ENCODE results near the gene CDC5L.

CDC5L gene

DNA sequence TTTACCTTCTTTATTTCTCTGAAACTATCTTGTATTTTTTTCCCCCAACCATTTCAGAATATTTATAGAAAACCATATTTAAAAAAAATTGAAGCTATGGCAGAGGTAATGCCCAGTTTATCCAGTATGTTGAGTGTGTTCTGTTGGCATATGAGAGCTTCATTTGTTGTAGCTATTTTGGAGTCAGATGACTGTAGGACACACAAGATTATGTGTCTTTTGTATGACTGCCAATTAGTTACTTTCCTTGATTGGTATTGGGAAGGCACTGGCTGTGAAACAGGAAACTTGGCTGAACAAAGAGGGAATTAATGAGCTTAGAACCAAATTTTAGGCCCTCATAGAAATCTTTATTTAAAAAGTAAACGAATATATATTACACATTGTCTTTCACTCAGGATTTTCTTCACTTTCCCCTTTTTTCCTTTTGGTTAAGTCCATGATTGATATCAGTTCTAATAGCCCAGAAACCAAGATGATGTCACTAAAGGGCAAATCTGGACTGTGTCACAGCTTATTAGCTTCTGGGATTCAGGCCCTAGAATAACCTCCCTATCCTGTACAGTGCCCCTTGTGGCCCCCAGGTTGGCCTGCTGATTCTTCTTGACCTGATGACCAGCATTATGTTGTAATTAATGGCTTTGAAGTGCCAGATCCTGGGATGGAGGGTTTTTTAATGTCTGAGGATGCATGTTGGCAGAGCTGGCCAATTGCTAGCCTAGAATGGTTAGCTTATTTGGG, 10.1 kb downstream of the CDC5L start:
- no peak overlapping the region for H2AK5ac ChIP-seq (ENCODE audit: low read length)
- no peaks in the 10 kb centered on the region for H3K27me3 ChIP-seq (ENCODE audit: insufficient read depth, low read length)
- no peaks in the 10 kb centered on the region for H3K9me3 ChIP-seq (ENCODE audit: insufficient read depth, low read depth, low read length)
- H2BK5ac ChIP-seq (ENCODE audit: low read depth, low read length, poor library complexity): no peak overlapping the region
- H3K27ac ChIP-seq (ENCODE audit: low read depth, low read length): no peak overlapping the region
- no peak overlapping the region for H2BK12ac ChIP-seq (ENCODE audit: low read length)
- no peak overlapping the region for H3K4me2 ChIP-seq (ENCODE audit: low read length)
- no peak overlapping the region for H4K91ac ChIP-seq (ENCODE audit: low read depth, low read length)
- H3K14ac ChIP-seq (ENCODE audit: low read length): no peak overlapping the region
- H4K12ac ChIP-seq (ENCODE audit: low read depth, low read length): no peak overlapping the region
- no peak overlapping the region for H2AFZ ChIP-seq (ENCODE audit: insufficient read depth, low read length, poor library complexity)
- no peak overlapping the region for H3K4ac ChIP-seq (ENCODE audit: low read depth, low read length)
- no peak overlapping the region for H3K4me3 ChIP-seq (ENCODE audit: low read depth, low read length)
- H2BK120ac ChIP-seq (ENCODE audit: insufficient read depth, low read length, poor library complexity): no peak overlapping the region
- no peaks in the 10 kb centered on the region for H3K79me2 ChIP-seq (ENCODE audit: control insufficient read depth, insufficient read depth, low read length, poor library complexity)
- no peak overlapping the region for H3K9ac ChIP-seq (ENCODE audit: low read length)
- peaks cover 0 to 2% of the 10 kb centered on the region in 2 experiments for H3K4me1 ChIP-seq (ENCODE audit: control insufficient read depth in 1 of 2, insufficient read depth in 2 of 2, low read length in 2 of 2)
- no peak overlapping the region for H3K23ac ChIP-seq (ENCODE audit: low read length)
- no peak overlapping the region for H4K8ac ChIP-seq (ENCODE audit: low read depth, low read length)
- peaks cover 12 to 35% of the 10 kb centered on the region in 2 experiments for H3K36me3 ChIP-seq (ENCODE audit: control insufficient read depth in 1 of 2, insufficient read depth in 2 of 2, low read length in 2 of 2)
- no peaks in the 10 kb centered on the region for H3K79me1 ChIP-seq (ENCODE audit: low read length)
- no peak overlapping the region for H3K18ac ChIP-seq (ENCODE audit: low read length)
- DNase-seq: no peak
- no CpG with 5 or more reads among the region's 1 CpG for WGBS (ENCODE audit: extremely low coverage, insufficient coverage, insufficient read length)

DNA sequence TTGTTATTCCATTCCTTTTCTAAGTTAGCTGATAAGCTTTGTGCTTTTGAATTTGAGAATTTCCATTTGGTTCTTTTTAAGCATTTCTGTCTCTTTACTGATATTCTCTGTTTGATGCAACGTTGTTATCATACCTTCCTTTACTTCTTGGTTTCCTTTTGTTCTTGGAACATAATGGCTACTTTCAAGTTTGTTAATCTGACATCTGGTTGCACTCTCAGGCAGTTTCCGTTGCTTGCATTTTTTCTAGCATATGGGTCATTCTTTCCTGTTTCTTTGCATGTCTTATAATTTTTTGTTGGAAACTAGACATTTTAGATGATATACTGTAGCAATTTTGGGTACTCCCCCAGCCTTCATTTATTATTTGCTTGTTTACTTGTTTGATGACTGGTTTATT, 12.5 kb downstream of the CDC5L start:
- H3K4me3 ChIP-seq (ENCODE audit: low read depth, low read length): no peak overlapping the region
- no peak overlapping the region for H3K27ac ChIP-seq (ENCODE audit: low read depth, low read length)
- no CpG with 5 or more reads among the region's 2 CpGs for WGBS (ENCODE audit: extremely low coverage, insufficient coverage, insufficient read length)
- H2BK5ac ChIP-seq (ENCODE audit: low read depth, low read length, poor library complexity): no peak overlapping the region
- peaks cover 15 to 27% of the 10 kb centered on the region in 2 experiments for H3K36me3 ChIP-seq (ENCODE audit: control insufficient read depth in 1 of 2, insufficient read depth in 2 of 2, low read length in 2 of 2)
- no peak overlapping the region for H3K9ac ChIP-seq (ENCODE audit: low read length)
- H2BK12ac ChIP-seq (ENCODE audit: low read length): no peak overlapping the region
- H3K4me2 ChIP-seq (ENCODE audit: low read length): no peak overlapping the region
- no peak overlapping the region for H3K23ac ChIP-seq (ENCODE audit: low read length)
- H2BK120ac ChIP-seq (ENCODE audit: insufficient read depth, low read length, poor library complexity): no peak overlapping the region
- no peak overlapping the region for H4K12ac ChIP-seq (ENCODE audit: low read depth, low read length)
- DNase-seq: peak in 1 of 2 donors; percentile 35
- no peak overlapping the region for H4K91ac ChIP-seq (ENCODE audit: low read depth, low read length)
- no peak overlapping the region for H3K4ac ChIP-seq (ENCODE audit: low read depth, low read length)
- H2AK5ac ChIP-seq (ENCODE audit: low read length): no peak overlapping the region
- no peaks in the 10 kb centered on the region for H3K79me1 ChIP-seq (ENCODE audit: low read length)
- no peak overlapping the region for H3K18ac ChIP-seq (ENCODE audit: low read length)
- no peak overlapping the region for H4K8ac ChIP-seq (ENCODE audit: low read depth, low read length)
- no peak overlapping the region for H3K14ac ChIP-seq (ENCODE audit: low read length)
- no peak overlapping the region for H2AFZ ChIP-seq (ENCODE audit: insufficient read depth, low read length, poor library complexity)
- H3K27me3 ChIP-seq (ENCODE audit: insufficient read depth, low read length): no peaks in the 10 kb centered on the region
- H3K79me2 ChIP-seq (ENCODE audit: control insufficient read depth, insufficient read depth, low read length, poor library complexity): no peaks in the 10 kb centered on the region
- H3K4me1 ChIP-seq (ENCODE audit: control insufficient read depth in 1 of 2, insufficient read depth in 2 of 2, low read length in 2 of 2): peaks cover 0 to 2% of the 10 kb centered on the region in 2 experiments
- H3K9me3 ChIP-seq (ENCODE audit: insufficient read depth, low read depth, low read length): no peaks in the 10 kb centered on the region

DNA sequence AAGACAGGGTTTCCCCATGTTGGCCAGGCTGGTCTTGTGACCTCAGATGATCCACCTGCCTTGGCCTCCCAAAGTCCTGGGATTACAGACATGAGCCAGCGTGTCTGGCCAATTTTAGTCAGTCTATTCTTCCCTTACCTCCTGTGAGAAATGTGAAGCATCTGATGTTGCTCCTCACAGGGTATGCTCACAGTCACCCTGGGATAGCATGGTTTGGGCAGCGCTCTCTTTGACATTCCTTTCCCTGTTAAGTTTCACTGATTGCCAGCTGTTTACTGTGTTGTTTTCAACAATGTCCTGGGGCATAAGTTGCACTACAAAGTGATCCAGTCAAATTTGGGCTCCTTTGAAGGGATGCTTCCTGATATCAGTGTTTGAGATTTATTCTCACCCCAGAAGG, 13.1 kb downstream of the CDC5L start:
- H2BK5ac ChIP-seq (ENCODE audit: low read depth, low read length, poor library complexity): no peak overlapping the region
- peaks cover 0 to 2% of the 10 kb centered on the region in 2 experiments for H3K4me1 ChIP-seq (ENCODE audit: control insufficient read depth in 1 of 2, insufficient read depth in 2 of 2, low read length in 2 of 2)
- no peaks in the 10 kb centered on the region for H3K79me1 ChIP-seq (ENCODE audit: low read length)
- WGBS (ENCODE audit: extremely low coverage, insufficient coverage, insufficient read length): no CpG with 5 or more reads among the region's 2 CpGs
- no peak overlapping the region for H3K9ac ChIP-seq (ENCODE audit: low read length)
- H3K4me3 ChIP-seq (ENCODE audit: low read depth, low read length): no peak overlapping the region
- H3K27ac ChIP-seq (ENCODE audit: low read depth, low read length): no peak overlapping the region
- no peak overlapping the region for H3K23ac ChIP-seq (ENCODE audit: low read length)
- H3K4ac ChIP-seq (ENCODE audit: low read depth, low read length): no peak overlapping the region
- no peak overlapping the region for H4K12ac ChIP-seq (ENCODE audit: low read depth, low read length)
- no peak overlapping the region for H2BK120ac ChIP-seq (ENCODE audit: insufficient read depth, low read length, poor library complexity)
- DNase-seq: peak; percentile 1 to 2
- no peaks in the 10 kb centered on the region for H3K27me3 ChIP-seq (ENCODE audit: insufficient read depth, low read length)
- peaks cover 15 to 26% of the 10 kb centered on the region in 2 experiments for H3K36me3 ChIP-seq (ENCODE audit: control insufficient read depth in 1 of 2, insufficient read depth in 2 of 2, low read length in 2 of 2)
- H4K91ac ChIP-seq (ENCODE audit: low read depth, low read length): no peak overlapping the region
- no peak overlapping the region for H3K4me2 ChIP-seq (ENCODE audit: low read length)
- no peak overlapping the region for H4K8ac ChIP-seq (ENCODE audit: low read depth, low read length)
- no peaks in the 10 kb centered on the region for H3K79me2 ChIP-seq (ENCODE audit: control insufficient read depth, insufficient read depth, low read length, poor library complexity)
- no peak overlapping the region for H2BK12ac ChIP-seq (ENCODE audit: low read length)
- H3K18ac ChIP-seq (ENCODE audit: low read length): no peak overlapping the region
- H2AFZ ChIP-seq (ENCODE audit: insufficient read depth, low read length, poor library complexity): no peak overlapping the region
- H3K9me3 ChIP-seq (ENCODE audit: insufficient read depth, low read depth, low read length): no peaks in the 10 kb centered on the region
- no peak overlapping the region for H3K14ac ChIP-seq (ENCODE audit: low read length)
- no peak overlapping the region for H2AK5ac ChIP-seq (ENCODE audit: low read length)

DNA sequence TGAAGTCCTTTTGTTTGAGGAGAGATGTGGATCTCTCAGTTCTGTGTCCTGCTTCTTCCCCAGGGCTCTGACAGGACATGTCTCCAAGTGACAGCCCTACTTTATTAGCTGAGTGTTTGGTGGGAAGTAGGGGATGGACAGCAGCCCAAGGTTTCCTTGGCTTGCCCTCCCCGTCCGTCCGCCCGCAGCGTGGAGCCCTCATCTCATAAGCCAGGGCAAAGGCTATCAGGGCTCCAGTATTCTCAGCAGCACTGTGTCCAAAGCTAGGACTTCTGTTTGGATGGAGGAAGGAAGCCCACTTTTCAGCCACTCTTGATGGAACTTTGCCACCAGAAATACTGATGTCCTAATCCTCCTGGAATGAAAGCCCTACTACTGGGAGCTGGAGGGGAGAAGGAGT, 13.6 kb downstream of the CDC5L start:
- no peak overlapping the region for H3K27ac ChIP-seq (ENCODE audit: low read depth, low read length)
- H3K36me3 ChIP-seq (ENCODE audit: control insufficient read depth in 1 of 2, insufficient read depth in 2 of 2, low read length in 2 of 2): peaks cover 15 to 25% of the 10 kb centered on the region in 2 experiments
- H4K91ac ChIP-seq (ENCODE audit: low read depth, low read length): no peak overlapping the region
- H3K4ac ChIP-seq (ENCODE audit: low read depth, low read length): no peak overlapping the region
- H3K4me3 ChIP-seq (ENCODE audit: low read depth, low read length): no peak overlapping the region
- H2BK12ac ChIP-seq (ENCODE audit: low read length): no peak overlapping the region
- WGBS (ENCODE audit: extremely low coverage, insufficient coverage, insufficient read length): no CpG with 5 or more reads among the region's 5 CpGs
- peaks cover 0 to 2% of the 10 kb centered on the region in 2 experiments for H3K4me1 ChIP-seq (ENCODE audit: control insufficient read depth in 1 of 2, insufficient read depth in 2 of 2, low read length in 2 of 2)
- no peaks in the 10 kb centered on the region for H3K79me1 ChIP-seq (ENCODE audit: low read length)
- H3K14ac ChIP-seq (ENCODE audit: low read length): no peak overlapping the region
- H2AFZ ChIP-seq (ENCODE audit: insufficient read depth, low read length, poor library complexity): no peak overlapping the region
- H4K12ac ChIP-seq (ENCODE audit: low read depth, low read length): no peak overlapping the region
- H3K9ac ChIP-seq (ENCODE audit: low read length): no peak overlapping the region
- no peak overlapping the region for H2BK120ac ChIP-seq (ENCODE audit: insufficient read depth, low read length, poor library complexity)
- no peak overlapping the region for H3K23ac ChIP-seq (ENCODE audit: low read length)
- H2AK5ac ChIP-seq (ENCODE audit: low read length): no peak overlapping the region
- no peak overlapping the region for H2BK5ac ChIP-seq (ENCODE audit: low read depth, low read length, poor library complexity)
- H4K8ac ChIP-seq (ENCODE audit: low read depth, low read length): no peak overlapping the region
- DNase-seq: no peak
- no peak overlapping the region for H3K18ac ChIP-seq (ENCODE audit: low read length)
- H3K9me3 ChIP-seq (ENCODE audit: insufficient read depth, low read depth, low read length): no peaks in the 10 kb centered on the region
- H3K27me3 ChIP-seq (ENCODE audit: insufficient read depth, low read length): no peaks in the 10 kb centered on the region
- H3K4me2 ChIP-seq (ENCODE audit: low read length): no peak overlapping the region
- no peaks in the 10 kb centered on the region for H3K79me2 ChIP-seq (ENCODE audit: control insufficient read depth, insufficient read depth, low read length, poor library complexity)

Measured in trophoblast cell (in vitro differentiated cells and primary cell).